ENCODE data around the gene C2orf68. TPM values are rescaled to one million over a fixed set of nuclear protein-coding genes. Genes with fewer than 3 reads are reported as not detected.

Gene C2orf68
- total RNA-seq, 2 experiments from 2014 or later: 31.0 to 31.2 TPM

- peak overlapping the region; percentile 57 for H3K4me3 Mint-ChIP-seq
- peaks cover 66% of the 10 kb centered on the region for H3K4me1 ChIP-seq (ENCODE audit: insufficient read depth, low read length)
- DNase-seq (no peak), ATAC-seq (ENCODE audit: poor library complexity) (no peak)
- peaks cover 31% of the 10 kb centered on the region for H3K36me3 ChIP-seq (ENCODE audit: insufficient read depth, low read length)
- CTCF ChIA-PET: no interaction called here
- no peaks in the 10 kb centered on the region for H3K27me3 ChIP-seq (ENCODE audit: control insufficient read depth in 1 of 2, insufficient read depth in 2 of 2, low read length in 2 of 2)
- peaks cover 50% of the 10 kb centered on the region for H3K36me3 Mint-ChIP-seq (ENCODE audit: low read depth)
- no peaks in the 10 kb centered on the region for H3K27me3 Mint-ChIP-seq
- intact Hi-C loops (cut with DNase I, micrococcal nuclease): no loop called here
- no peaks in the 10 kb centered on the region for H3K9me3 ChIP-seq (ENCODE audit: control insufficient read depth in 1 of 2, insufficient read depth in 1 of 2, low read length in 2 of 2)
- H3K27ac ChIP-seq (ENCODE audit: low read depth in 1 of 2, low read length in 2 of 2): no peak overlapping the region
- POLR2A ChIA-PET: interaction anchor here (1.2 to 3.0 kb wide), 2 partner anchors 20 to 29 kb away, joined by 3 to 10 read pairs; partner anchors contain the start of genes C2orf68 and TMEM150A
- H3K4me1 Mint-ChIP-seq (ENCODE audit: low read depth): peaks cover 66% of the 10 kb centered on the region
- H3K9me3 Mint-ChIP-seq: no peaks in the 10 kb centered on the region
- H3K27ac Mint-ChIP-seq: peak overlapping the region; percentile 91
- TF ChIP-seq CTCF (IDR thresholded peaks at IDR 0.05): no peak
- H3K4me3 ChIP-seq (ENCODE audit: low read length): no peak overlapping the region
Observed at GRCh38 chr2:85582492-85582891, 29.4 kb downstream of the C2orf68 start.

GRCh38 chr2:85580206-85580605 is 31.7 kb downstream of the C2orf68 start:
- Mint-ChIP-seq H3K36me3 (ENCODE audit: low read depth) (peaks cover 54% of the 10 kb centered on the region), H3K4me3 (peak overlapping the region; percentile 93), H3K27me3 (no peaks in the 10 kb centered on the region), H3K27ac (peak overlapping the region; percentile 67), H3K4me1 (ENCODE audit: low read depth) (peaks cover 62% of the 10 kb centered on the region), H3K9me3 (no peaks in the 10 kb centered on the region)
- ChIA-PET CTCF (no interaction called here), POLR2A (interaction anchor here (1.0 to 4.5 kb wide), 4 partner anchors 15 to 35 kb away, joined by 5 to 19 read pairs (median 7); partner anchors contain the start of genes GGCX, RNF181 and USP39)
- no peak for TF ChIP-seq CTCF (IDR thresholded peaks at IDR 0.05)
- Histone ChIP-seq H3K27me3 (ENCODE audit: control insufficient read depth in 1 of 2, insufficient read depth in 2 of 2, low read length in 2 of 2) (no peaks in the 10 kb centered on the region), H3K27ac (ENCODE audit: low read depth in 1 of 2, low read length in 2 of 2) (peak overlapping the region in 1 of 2 donors; percentile 3), H3K36me3 (ENCODE audit: insufficient read depth, low read length) (peaks cover 31% of the 10 kb centered on the region), H3K4me1 (ENCODE audit: insufficient read depth, low read length) (peaks cover 61% of the 10 kb centered on the region), H3K4me3 (ENCODE audit: low read length) (no peak overlapping the region), H3K9me3 (ENCODE audit: control insufficient read depth in 1 of 2, insufficient read depth in 1 of 2, low read length in 2 of 2) (no peaks in the 10 kb centered on the region)
- intact Hi-C loops (cut with DNase I, micrococcal nuclease): no loop called here
- no peak for DNase-seq
- ATAC-seq (ENCODE audit: poor library complexity): no peak

GRCh38 chr2:85579266-85579935 is 32.5 kb downstream of the C2orf68 start:
- CTCF ChIA-PET: no interaction called here

More at GRCh38 chr2:85579266-85579935, 32.5 kb downstream of the C2orf68 start:
- POLR2A ChIA-PET: interaction anchor here (0.6 to 4.5 kb wide), 6 partner anchors 10 to 978 kb away, joined by 3 to 19 read pairs (median 4); partner anchors contain the start of genes GGCX, MAT2A, RNF181 and USP39
- no peaks in the 10 kb centered on the region for H3K27me3 Mint-ChIP-seq
- peaks cover 53% of the 10 kb centered on the region for H3K4me1 ChIP-seq (ENCODE audit: insufficient read depth, low read length)
- H3K27ac ChIP-seq (ENCODE audit: low read depth in 1 of 2, low read length in 2 of 2): peak overlapping the region in 1 of 2 donors; percentile 20
- intact Hi-C loops (cut with DNase I, micrococcal nuclease): no loop called here
- no peaks in the 10 kb centered on the region for H3K9me3 Mint-ChIP-seq
- no peak for TF ChIP-seq CTCF (IDR thresholded peaks at IDR 0.05)
- peaks cover 54% of the 10 kb centered on the region for H3K36me3 Mint-ChIP-seq (ENCODE audit: low read depth)
- peak overlapping the region; percentile 84 for H3K4me3 ChIP-seq (ENCODE audit: low read length)
- no peaks in the 10 kb centered on the region for H3K9me3 ChIP-seq (ENCODE audit: control insufficient read depth in 1 of 2, insufficient read depth in 1 of 2, low read length in 2 of 2)
- H3K4me3 Mint-ChIP-seq: peak overlapping the region; percentile 93
- H3K27me3 ChIP-seq (ENCODE audit: control insufficient read depth in 1 of 2, insufficient read depth in 2 of 2, low read length in 2 of 2): no peaks in the 10 kb centered on the region
- ATAC-seq (ENCODE audit: poor library complexity): no peak
- H3K27ac Mint-ChIP-seq: peak overlapping the region; percentile 94
- no peak for DNase-seq
- peaks cover 55% of the 10 kb centered on the region for H3K4me1 Mint-ChIP-seq (ENCODE audit: low read depth)
- H3K36me3 ChIP-seq (ENCODE audit: insufficient read depth, low read length): peaks cover 31% of the 10 kb centered on the region

Data from CD4-positive, alpha-beta T cell (primary cell).